GM23248 (cell line): ENCODE data around the gene AK8.

Experiments used
- EZH2 ChIP-seq: fragments of 200-600 bp; sonication (generic); IDR thresholded peaks from 2 replicates; pipeline ENCODE4 v1.6.1; 2018; ENCODE audit warnings: antibody characterized with exemption, mild to moderate bottlenecking; ENCODE audit not compliant: insufficient read depth, poor library complexity, severe bottlenecking
- EZH2phosphoT487 ChIP-seq: fragments of 200-600 bp; sonication (generic); IDR thresholded peaks from 2 replicates; pipeline ENCODE4 v1.6.1; 2018; ENCODE audit warnings: antibody characterized with exemption, moderate library complexity, mild to moderate bottlenecking, low read depth; ENCODE audit not compliant: insufficient read depth

- no peak for TF ChIP-seq EZH2
- TF ChIP-seq EZH2phosphoT487: no peak
Measured at GRCh38 chr9:132914924-132915323, 36.8 kb upstream of the AK8 start.
